Vagina (tissue), 2 donors: ENCODE data around the gene PDE2A. TPM values are rescaled to one million over a fixed set of nuclear protein-coding genes. Genes with fewer than 3 reads are reported as not detected.

Experiments used
- DNase-seq, 2 donors: peaks; one replicate each; pipeline ENCODE4 v3.0.0-alpha.2; 2017; ENCODE audit errors: extremely low spot score in 2 of 2
- H3K27ac ChIP-seq: fragments of 200-600 bp; sonication (generic); one replicate; pipeline ENCODE4 v1.5.1; 2019
- H3K27me3 ChIP-seq: fragments of 200-600 bp; sonication (generic); one replicate; pipeline ENCODE4 v1.5.1; 2019
- H3K36me3 ChIP-seq, 2 donors: fragments of 200-600 bp; sonication (generic); one replicate each; pipeline ENCODE4 v1.5.1; 2017 to 2019
- H3K4me1 ChIP-seq: fragments of 200-600 bp; sonication (generic); one replicate; pipeline ENCODE4 v1.5.1; 2019
- H3K4me3 ChIP-seq, 2 donors: fragments of 200-600 bp; sonication (generic); 1 replicate in 1 of 2; 2 replicates in 1 of 2; pipeline ENCODE4 v1.5.1; 2016 to 2019
- H3K9me3 ChIP-seq: fragments of 200-600 bp; sonication (generic); one replicate; pipeline ENCODE4 v1.5.1; 2019
- POLR2A ChIP-seq, 2 donors: fragments of 450-650 bp; IDR thresholded peaks; one replicate each; pipeline ENCODE4 v1.6.1; 2017; ENCODE audit warnings: antibody characterized with exemption in 2 of 2, mild to moderate bottlenecking in 2 of 2, moderate library complexity in 2 of 2
- POLR2AphosphoS5 ChIP-seq, 2 donors: sonication (generic); formaldehyde crosslinking; IDR thresholded peaks; one replicate each; pipeline ENCODE4 v1.9.0; 2017; ENCODE audit warnings: antibody characterized with exemption in 2 of 2, mild to moderate bottlenecking in 2 of 2, low read depth in 1 of 2; ENCODE audit not compliant: insufficient read depth in 1 of 2
- intact Hi-C: fragments of 100-400 bp; cut with DNase I; formaldehyde crosslinking; loops from one replicate; pipeline ENCODE4 v1.15.1; 2023
- total RNA-seq: library from RNA; depleted of rRNA; stranded (reverse); fragments of >200 nt; gene quantifications from one replicate; pipeline ENCODE4 v1.2.3, GENCODE V29; 2016
- TF ChIP-seq, protein P1 (sequence below), 3 experiments: fragments of 450-650 bp in 2 of 3; fragments of 200-600 bp in 1 of 3; sonication (generic) in 1 of 3; IDR thresholded peaks; one replicate each; pipeline ENCODE4 v1.5.1; 2017 to 2019; ENCODE audit warnings: antibody characterized with exemption in 3 of 3, mild to moderate bottlenecking in 2 of 3, moderate library complexity in 2 of 3

PDE2A gene
- total RNA-seq, 1 donor from 2014 or later: 57.0 TPM

DNA sequence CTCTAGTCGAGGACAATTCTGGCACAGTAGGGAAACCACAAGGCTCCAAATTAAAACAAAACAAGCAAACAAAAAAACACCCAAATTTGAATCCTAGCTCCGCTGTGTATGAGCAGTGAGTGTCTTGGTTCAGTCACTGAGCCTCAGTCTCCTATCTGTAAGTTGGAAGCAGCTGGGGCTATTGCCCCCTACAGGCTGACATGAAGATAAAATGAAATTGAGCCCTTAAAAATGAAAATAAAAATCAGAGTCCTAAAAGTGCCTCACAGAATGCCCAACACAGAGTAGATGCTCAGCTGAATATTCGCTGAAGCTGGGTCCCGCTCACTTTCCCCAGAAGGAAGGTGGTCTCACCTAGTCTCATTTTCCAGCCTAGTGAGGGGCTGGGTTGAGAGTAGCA is 65.2 kb downstream of the PDE2A start:
- no peaks in the 10 kb centered on the region for H3K36me3 ChIP-seq
- H3K9me3 ChIP-seq: no peaks in the 10 kb centered on the region
- H3K4me3 ChIP-seq: no peak overlapping the region
- peaks cover under 1% of the 10 kb centered on the region for H3K4me1 ChIP-seq
- intact Hi-C loops: no loop called here
- no peaks in the 10 kb centered on the region for H3K27me3 ChIP-seq
- no peak overlapping the region for H3K27ac ChIP-seq
- no peak for DNase-seq
- TF ChIP-seq, protein P1, sequence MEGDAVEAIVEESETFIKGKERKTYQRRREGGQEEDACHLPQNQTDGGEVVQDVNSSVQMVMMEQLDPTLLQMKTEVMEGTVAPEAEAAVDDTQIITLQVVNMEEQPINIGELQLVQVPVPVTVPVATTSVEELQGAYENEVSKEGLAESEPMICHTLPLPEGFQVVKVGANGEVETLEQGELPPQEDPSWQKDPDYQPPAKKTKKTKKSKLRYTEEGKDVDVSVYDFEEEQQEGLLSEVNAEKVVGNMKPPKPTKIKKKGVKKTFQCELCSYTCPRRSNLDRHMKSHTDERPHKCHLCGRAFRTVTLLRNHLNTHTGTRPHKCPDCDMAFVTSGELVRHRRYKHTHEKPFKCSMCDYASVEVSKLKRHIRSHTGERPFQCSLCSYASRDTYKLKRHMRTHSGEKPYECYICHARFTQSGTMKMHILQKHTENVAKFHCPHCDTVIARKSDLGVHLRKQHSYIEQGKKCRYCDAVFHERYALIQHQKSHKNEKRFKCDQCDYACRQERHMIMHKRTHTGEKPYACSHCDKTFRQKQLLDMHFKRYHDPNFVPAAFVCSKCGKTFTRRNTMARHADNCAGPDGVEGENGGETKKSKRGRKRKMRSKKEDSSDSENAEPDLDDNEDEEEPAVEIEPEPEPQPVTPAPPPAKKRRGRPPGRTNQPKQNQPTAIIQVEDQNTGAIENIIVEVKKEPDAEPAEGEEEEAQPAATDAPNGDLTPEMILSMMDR (IDR thresholded peaks at IDR 0.05): peak in 1 of 3 experiments; percentile 7
- TF ChIP-seq POLR2AphosphoS5 (IDR thresholded peaks at IDR 0.05; ENCODE audit: insufficient read depth in 1 of 2, low read depth in 1 of 2) (no peak), POLR2A (IDR thresholded peaks at IDR 0.05) (no peak)

DNA sequence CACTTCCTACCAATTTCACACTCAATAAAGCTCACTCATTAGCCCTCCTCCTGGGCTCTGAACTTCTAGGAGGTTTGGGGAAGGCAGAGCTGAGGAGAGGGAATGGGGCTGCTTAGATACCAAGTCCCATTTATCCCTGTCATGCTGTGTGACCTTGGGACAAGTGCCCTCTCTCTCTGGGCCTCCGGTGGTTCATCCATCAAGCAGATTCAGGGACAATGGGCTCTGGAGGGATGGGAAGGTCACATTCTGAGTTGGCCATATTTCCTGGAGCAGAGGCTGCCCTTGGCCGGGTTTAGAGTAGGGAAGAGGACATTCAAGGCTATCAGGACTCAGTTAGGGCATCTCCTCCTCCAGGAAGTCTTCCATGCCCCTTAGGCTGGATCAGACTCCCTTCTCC is 66.7 kb downstream of the PDE2A start:
- H3K4me3 ChIP-seq: no peak overlapping the region
- no peaks in the 10 kb centered on the region for H3K36me3 ChIP-seq
- H3K27ac ChIP-seq: no peak overlapping the region
- no peaks in the 10 kb centered on the region for H3K4me1 ChIP-seq
- DNase-seq: no peak
- H3K27me3 ChIP-seq: no peaks in the 10 kb centered on the region
- no peaks in the 10 kb centered on the region for H3K9me3 ChIP-seq
- TF ChIP-seq POLR2A (IDR thresholded peaks at IDR 0.05): no peak
- TF ChIP-seq, protein P1 (IDR thresholded peaks at IDR 0.05): no peak
- TF ChIP-seq POLR2AphosphoS5 (IDR thresholded peaks at IDR 0.05; ENCODE audit: insufficient read depth in 1 of 2, low read depth in 1 of 2): no peak
- intact Hi-C loops: no loop called here

GRCh38 chr11:72606748-72607468 is 67.3 kb downstream of the PDE2A start:
- Histone ChIP-seq H3K27ac (peak overlapping the region; percentile 0), H3K9me3 (no peaks in the 10 kb centered on the region), H3K27me3 (no peaks in the 10 kb centered on the region), H3K4me3 (no peak overlapping the region), H3K36me3 (no peaks in the 10 kb centered on the region), H3K4me1 (no peaks in the 10 kb centered on the region)
- no peak for DNase-seq
- intact Hi-C loops: no loop called here
- TF ChIP-seq POLR2A (IDR thresholded peaks at IDR 0.05) (no peak), POLR2AphosphoS5 (IDR thresholded peaks at IDR 0.05; ENCODE audit: insufficient read depth in 1 of 2, low read depth in 1 of 2) (no peak)
- TF ChIP-seq, protein P1 (IDR thresholded peaks at IDR 0.05): no peak

DNA sequence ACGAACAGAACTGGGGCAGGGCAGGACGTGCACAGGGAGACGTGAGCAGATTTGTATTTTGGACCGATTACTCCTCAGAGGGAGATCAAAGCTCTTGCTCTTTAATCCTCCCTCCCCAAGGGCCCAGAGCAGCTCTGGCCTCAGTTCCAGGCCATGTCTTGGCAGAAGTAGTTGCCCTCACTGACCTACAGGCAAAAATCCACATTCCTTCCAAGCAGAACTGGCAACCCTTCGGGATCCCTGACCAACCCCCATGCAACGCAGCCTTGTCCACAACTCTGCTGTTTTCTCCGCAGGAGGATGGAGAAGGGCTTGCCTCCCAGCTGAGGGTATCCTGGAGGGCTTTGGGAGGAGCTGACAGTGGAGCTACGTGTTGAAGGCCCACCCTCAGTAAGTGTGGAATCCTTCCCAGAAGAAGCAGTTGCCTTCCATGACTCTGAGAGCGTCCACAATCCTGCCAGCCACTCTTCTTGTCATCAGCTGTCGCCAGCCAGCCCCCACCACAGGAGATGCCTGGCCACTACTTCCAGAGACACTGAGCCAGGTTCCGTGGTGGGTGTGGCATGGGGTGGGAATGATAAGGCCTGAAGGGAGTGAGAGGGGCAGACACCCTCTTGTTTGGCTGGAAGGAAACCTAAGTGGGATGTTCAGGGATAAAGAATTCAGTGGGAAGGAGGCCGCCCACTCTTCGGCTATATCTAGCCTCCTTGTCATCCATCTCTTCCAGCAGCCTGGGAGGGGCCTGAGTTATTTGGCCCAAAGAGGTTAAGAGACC is 68.1 kb downstream of the PDE2A start:
- no peak for DNase-seq
- no peaks in the 10 kb centered on the region for H3K9me3 ChIP-seq
- peak overlapping the region; percentile 0 for H3K27ac ChIP-seq
- intact Hi-C loops: no loop called here
- H3K27me3 ChIP-seq: no peaks in the 10 kb centered on the region
- H3K36me3 ChIP-seq: no peaks in the 10 kb centered on the region
- no peak overlapping the region for H3K4me3 ChIP-seq
- TF ChIP-seq POLR2AphosphoS5 (IDR thresholded peaks at IDR 0.05; ENCODE audit: insufficient read depth in 1 of 2, low read depth in 1 of 2) (no peak), POLR2A (IDR thresholded peaks at IDR 0.05) (no peak)
- TF ChIP-seq, protein P1 (IDR thresholded peaks at IDR 0.05): no peak
- no peaks in the 10 kb centered on the region for H3K4me1 ChIP-seq

GRCh38 chr11:72604256-72604655 is 70.0 kb downstream of the PDE2A start:
- no peak for DNase-seq
- intact Hi-C loops: no loop called here
- TF ChIP-seq POLR2AphosphoS5 (IDR thresholded peaks at IDR 0.05; ENCODE audit: insufficient read depth in 1 of 2, low read depth in 1 of 2): no peak
- H3K36me3 ChIP-seq: no peaks in the 10 kb centered on the region
- no peaks in the 10 kb centered on the region for H3K27me3 ChIP-seq
- no peak overlapping the region for H3K4me3 ChIP-seq
- no peak overlapping the region for H3K27ac ChIP-seq
- no peaks in the 10 kb centered on the region for H3K9me3 ChIP-seq
- H3K4me1 ChIP-seq: no peaks in the 10 kb centered on the region
